ENCODE results near the gene SLC30A5. TPM values are rescaled to one million over a fixed set of nuclear protein-coding genes. Genes with fewer than 3 reads are reported as not detected.
A peak's percentile ranks its signal among the peaks of the same experiment; 100 is the strongest.

Gene SLC30A5
- total and polyA plus RNA-seq, 2 donors (not counting 3 experiments of a cell fraction or from before 2014, with no cell fraction given) = 33.0 to 37.0 TPM

- intact Hi-C loops (cut with micrococcal nuclease) = loop anchor here (1.0 to 10.0 kb wide), 5 partner anchors 21 to 247 kb away; partner anchors contain the start of genes AK6, CCDC125, CDK7 and CENPH
- Histone ChIP-seq H3K4me2 (ENCODE audit: insufficient read depth, low read length) (peak overlapping the region; percentile 89), H3K4me1 (ENCODE audit: control insufficient read depth, extremely low read depth, insufficient read depth, low read length) (peaks cover 16% of the 10 kb centered on the region), H3K79me2 (ENCODE audit: control insufficient read depth, insufficient read depth, low read length) (peaks cover 47% of the 10 kb centered on the region), H3K27me3 (ENCODE audit: control insufficient read depth in 2 of 2, insufficient read depth in 2 of 2, low read length in 2 of 2) (no peaks in the 10 kb centered on the region), H2AFZ (ENCODE audit: low read depth, low read length) (peak overlapping the region; percentile 87), H3K9me1 (replicated peaks; ENCODE audit: control insufficient read depth, extremely low read depth, insufficient read depth, low read length) (no peaks in the 10 kb centered on the region), H3K27ac (ENCODE audit: insufficient read depth, low read depth, low read length) (peak overlapping the region; percentile 42), H4K20me1 (replicated peaks; ENCODE audit: control insufficient read depth, extremely low read depth, insufficient read depth, low read length) (no peaks in the 10 kb centered on the region), H3K36me3 (ENCODE audit: control insufficient read depth in 2 of 2, extremely low read depth in 1 of 2, insufficient read depth in 2 of 2, low read length in 2 of 2) (peaks cover 0 to 3% of the 10 kb centered on the region in 2 experiments), H3K4me3 (replicated peaks in 1 of 3; ENCODE audit: insufficient read depth in 1 of 3, low read depth in 1 of 3, low read length in 3 of 3) (peak overlapping the region; percentile 87 to 97 (median 88)), H3K9me3 (replicated peaks; ENCODE audit: control insufficient read depth, insufficient read depth, low read length) (no peaks in the 10 kb centered on the region), H3K9ac (replicated peaks; ENCODE audit: extremely low read depth, insufficient read depth, low read length) (peak overlapping the region; percentile 82)
- CTCF ChIA-PET = interaction anchor here (3.7 kb wide), 1 partner anchor 167 kb away, joined by 14 read pairs; no protein-coding TSS in a partner anchor
- POLR2A ChIA-PET = no interaction called here
- peak; percentile 19 for DNase-seq (ENCODE audit: low read depth, low spot score)
- dilution Hi-C loops (cut with MboI; ENCODE audit: extremely low pct_ligation_motif_present, low sequenced_read_pairs) = no loop called here
- peak; percentile 24 for FAIRE-seq
- TF ChIP-seq EZH2 (IDR thresholded peaks at IDR 0.05; ENCODE audit: borderline replicate concordance, low read depth, low read length, severe bottlenecking) = no peak
- TF ChIP-seq POLR2A (IDR thresholded peaks at IDR 0.05; ENCODE audit: low read depth, low read length) = no peak
- no peak for TF ChIP-seq CTCF (IDR thresholded peaks at IDR 0.05; ENCODE audit: extremely low read depth in 1 of 2, insufficient read depth in 1 of 2, low read depth in 1 of 2, low read length in 2 of 2)
- no peak for TF ChIP-seq FOS (IDR thresholded peaks at IDR 0.05; ENCODE audit: borderline replicate concordance, insufficient read depth, low read length)
- no peak for TF ChIP-seq JUN (IDR thresholded peaks at IDR 0.05; ENCODE audit: borderline replicate concordance, insufficient read depth, insufficient read length, low read depth)
- TF ChIP-seq POLR2AphosphoS5 (IDR thresholded peaks at IDR 0.05; ENCODE audit: insufficient read depth, low read depth, low read length) = no peak
- TF ChIP-seq GATA2 (IDR thresholded peaks at IDR 0.05; ENCODE audit: insufficient read depth, insufficient read length, low read depth, low read length) = no peak
- no peak for TF ChIP-seq MAX (IDR thresholded peaks at IDR 0.05; ENCODE audit: insufficient read depth, insufficient read length)
- no peak for TF ChIP-seq MYC (IDR thresholded peaks at IDR 0.05; ENCODE audit: low read depth, low read length)
- TSS peak; percentile 29 for BruUV-seq (replicated peaks)
Observed at GRCh38 chr5:69167929-69168328, 74.1 kb downstream of the SLC30A5 start.

Data from endothelial cell of umbilical vein (primary cell).